HL-60 (cell line): ENCODE measurements around the gene SPRR5.

Source experiments
- GABPA ChIP-seq: IDR thresholded peaks from 2 replicates; pipeline ENCODE4 v1.6.1; 2012; ENCODE audit warnings: low read depth
- POLR2AphosphoS5 ChIP-seq: IDR thresholded peaks from 2 replicates; pipeline ENCODE4 v1.6.1; 2012; ENCODE audit warnings: low read depth
- SPI1 ChIP-seq: IDR thresholded peaks from 2 replicates; pipeline ENCODE4 v1.6.1; 2012; ENCODE audit warnings: low read depth, mild to moderate bottlenecking, borderline replicate concordance
- TF ChIP-seq, protein P1 (sequence below): IDR thresholded peaks from one replicate; pipeline ENCODE4 v1.5.1; 2011; ENCODE audit warnings: low read length, control low read depth, inconsistent platforms; ENCODE audit not compliant: insufficient read depth
- TF ChIP-seq, protein P2 (sequence below): IDR thresholded peaks from 2 replicates; pipeline ENCODE4 v1.6.1; 2012; ENCODE audit warnings: low read depth; ENCODE audit not compliant: insufficient replicate concordance

DNA sequence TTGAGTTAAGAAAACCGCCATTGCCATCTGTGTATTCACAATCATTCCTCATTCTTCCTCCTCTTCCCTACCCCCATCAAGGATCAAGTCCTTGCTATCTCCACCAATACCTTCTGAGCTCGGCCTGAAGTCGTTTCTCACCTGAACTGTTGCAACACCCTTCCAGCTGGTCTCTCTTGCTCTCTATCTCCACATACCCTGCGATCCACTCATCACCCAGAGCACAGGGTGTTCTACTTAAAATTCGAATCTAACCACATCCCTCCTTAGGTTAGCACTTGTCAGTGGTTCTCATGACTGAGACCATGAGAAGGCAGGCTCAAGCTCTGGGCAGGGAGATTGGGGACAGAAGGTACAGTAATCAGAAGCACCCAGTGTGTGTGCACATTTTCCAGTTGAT lies 34.1 kb upstream of the SPRR5 start:
- TF ChIP-seq, protein P1, sequence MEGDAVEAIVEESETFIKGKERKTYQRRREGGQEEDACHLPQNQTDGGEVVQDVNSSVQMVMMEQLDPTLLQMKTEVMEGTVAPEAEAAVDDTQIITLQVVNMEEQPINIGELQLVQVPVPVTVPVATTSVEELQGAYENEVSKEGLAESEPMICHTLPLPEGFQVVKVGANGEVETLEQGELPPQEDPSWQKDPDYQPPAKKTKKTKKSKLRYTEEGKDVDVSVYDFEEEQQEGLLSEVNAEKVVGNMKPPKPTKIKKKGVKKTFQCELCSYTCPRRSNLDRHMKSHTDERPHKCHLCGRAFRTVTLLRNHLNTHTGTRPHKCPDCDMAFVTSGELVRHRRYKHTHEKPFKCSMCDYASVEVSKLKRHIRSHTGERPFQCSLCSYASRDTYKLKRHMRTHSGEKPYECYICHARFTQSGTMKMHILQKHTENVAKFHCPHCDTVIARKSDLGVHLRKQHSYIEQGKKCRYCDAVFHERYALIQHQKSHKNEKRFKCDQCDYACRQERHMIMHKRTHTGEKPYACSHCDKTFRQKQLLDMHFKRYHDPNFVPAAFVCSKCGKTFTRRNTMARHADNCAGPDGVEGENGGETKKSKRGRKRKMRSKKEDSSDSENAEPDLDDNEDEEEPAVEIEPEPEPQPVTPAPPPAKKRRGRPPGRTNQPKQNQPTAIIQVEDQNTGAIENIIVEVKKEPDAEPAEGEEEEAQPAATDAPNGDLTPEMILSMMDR, result no peak
- TF ChIP-seq SPI1 (no peak), GABPA (no peak), POLR2AphosphoS5 (no peak)
- TF ChIP-seq, protein P2, sequence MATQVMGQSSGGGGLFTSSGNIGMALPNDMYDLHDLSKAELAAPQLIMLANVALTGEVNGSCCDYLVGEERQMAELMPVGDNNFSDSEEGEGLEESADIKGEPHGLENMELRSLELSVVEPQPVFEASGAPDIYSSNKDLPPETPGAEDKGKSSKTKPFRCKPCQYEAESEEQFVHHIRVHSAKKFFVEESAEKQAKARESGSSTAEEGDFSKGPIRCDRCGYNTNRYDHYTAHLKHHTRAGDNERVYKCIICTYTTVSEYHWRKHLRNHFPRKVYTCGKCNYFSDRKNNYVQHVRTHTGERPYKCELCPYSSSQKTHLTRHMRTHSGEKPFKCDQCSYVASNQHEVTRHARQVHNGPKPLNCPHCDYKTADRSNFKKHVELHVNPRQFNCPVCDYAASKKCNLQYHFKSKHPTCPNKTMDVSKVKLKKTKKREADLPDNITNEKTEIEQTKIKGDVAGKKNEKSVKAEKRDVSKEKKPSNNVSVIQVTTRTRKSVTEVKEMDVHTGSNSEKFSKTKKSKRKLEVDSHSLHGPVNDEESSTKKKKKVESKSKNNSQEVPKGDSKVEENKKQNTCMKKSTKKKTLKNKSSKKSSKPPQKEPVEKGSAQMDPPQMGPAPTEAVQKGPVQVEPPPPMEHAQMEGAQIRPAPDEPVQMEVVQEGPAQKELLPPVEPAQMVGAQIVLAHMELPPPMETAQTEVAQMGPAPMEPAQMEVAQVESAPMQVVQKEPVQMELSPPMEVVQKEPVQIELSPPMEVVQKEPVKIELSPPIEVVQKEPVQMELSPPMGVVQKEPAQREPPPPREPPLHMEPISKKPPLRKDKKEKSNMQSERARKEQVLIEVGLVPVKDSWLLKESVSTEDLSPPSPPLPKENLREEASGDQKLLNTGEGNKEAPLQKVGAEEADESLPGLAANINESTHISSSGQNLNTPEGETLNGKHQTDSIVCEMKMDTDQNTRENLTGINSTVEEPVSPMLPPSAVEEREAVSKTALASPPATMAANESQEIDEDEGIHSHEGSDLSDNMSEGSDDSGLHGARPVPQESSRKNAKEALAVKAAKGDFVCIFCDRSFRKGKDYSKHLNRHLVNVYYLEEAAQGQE, result no peak
